ENCODE results near the gene ENDOU.
A peak's percentile ranks its signal among the peaks of the same experiment; 100 is the strongest.

The ENDOU gene

DNA sequence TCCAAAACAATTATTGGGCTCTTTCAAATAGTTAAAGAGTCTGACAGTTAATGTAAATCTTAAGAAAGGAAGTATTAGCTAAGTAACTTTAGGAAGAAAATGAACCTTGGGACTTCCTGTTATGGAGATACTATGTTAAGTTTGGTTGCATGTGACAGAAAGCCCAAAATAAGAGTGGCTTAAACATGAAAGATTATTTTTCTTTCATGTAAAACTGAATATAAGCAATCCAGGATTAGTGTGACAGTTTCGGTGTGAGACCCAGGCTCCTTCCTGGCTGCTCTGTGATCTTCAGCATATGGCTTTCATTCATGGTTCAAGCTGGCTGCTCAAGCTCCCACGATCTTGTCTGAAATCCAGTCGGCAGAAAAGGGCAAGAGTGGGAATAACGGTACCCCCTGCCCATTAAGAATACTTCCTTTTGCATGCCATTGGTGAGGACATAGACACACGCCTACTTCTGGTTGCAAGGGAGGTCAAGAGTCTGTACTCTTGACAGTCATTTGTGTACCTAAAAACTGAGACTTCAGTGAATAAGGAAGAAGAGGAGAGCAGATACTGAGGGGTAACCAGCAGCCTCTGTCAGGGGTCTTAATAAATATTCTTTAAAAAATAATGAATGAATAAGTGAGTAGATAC is 17.3 kb downstream of the ENDOU start:
- no peak for DNase-seq (ENCODE audit: low read depth)
- no peak overlapping the region for H3K4me3 ChIP-seq (ENCODE audit: low read depth, low read length)
- TF ChIP-seq, protein P1, sequence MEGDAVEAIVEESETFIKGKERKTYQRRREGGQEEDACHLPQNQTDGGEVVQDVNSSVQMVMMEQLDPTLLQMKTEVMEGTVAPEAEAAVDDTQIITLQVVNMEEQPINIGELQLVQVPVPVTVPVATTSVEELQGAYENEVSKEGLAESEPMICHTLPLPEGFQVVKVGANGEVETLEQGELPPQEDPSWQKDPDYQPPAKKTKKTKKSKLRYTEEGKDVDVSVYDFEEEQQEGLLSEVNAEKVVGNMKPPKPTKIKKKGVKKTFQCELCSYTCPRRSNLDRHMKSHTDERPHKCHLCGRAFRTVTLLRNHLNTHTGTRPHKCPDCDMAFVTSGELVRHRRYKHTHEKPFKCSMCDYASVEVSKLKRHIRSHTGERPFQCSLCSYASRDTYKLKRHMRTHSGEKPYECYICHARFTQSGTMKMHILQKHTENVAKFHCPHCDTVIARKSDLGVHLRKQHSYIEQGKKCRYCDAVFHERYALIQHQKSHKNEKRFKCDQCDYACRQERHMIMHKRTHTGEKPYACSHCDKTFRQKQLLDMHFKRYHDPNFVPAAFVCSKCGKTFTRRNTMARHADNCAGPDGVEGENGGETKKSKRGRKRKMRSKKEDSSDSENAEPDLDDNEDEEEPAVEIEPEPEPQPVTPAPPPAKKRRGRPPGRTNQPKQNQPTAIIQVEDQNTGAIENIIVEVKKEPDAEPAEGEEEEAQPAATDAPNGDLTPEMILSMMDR (IDR thresholded peaks at IDR 0.05; ENCODE audit: control insufficient read depth, extremely low read depth, insufficient read depth) = no peak

DNA sequence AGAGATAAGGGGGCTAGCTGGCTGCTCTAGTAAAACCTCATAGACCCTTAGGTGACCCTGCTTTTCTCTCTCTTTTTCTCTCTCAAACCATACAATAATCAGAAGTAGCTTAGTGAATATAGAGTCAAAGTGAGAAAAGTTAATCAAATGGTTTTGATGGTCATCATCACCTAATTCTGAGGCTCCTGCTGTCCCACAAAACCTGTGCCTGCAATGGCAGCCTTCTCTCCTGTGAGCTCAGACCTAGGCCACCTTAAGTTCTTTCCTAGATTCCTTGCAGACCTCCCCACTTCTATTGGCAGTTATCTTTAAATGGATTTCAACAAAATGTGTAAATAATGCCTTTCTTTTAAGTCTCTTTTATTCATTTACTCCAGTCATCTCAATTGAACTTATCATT is 17.9 kb downstream of the ENDOU start:
- TF ChIP-seq, protein P1 (IDR thresholded peaks at IDR 0.05; ENCODE audit: control insufficient read depth, extremely low read depth, insufficient read depth) = no peak
- no peak for DNase-seq (ENCODE audit: low read depth)
- H3K4me3 ChIP-seq (ENCODE audit: low read depth, low read length) = no peak overlapping the region; the same call in 1 of the 2 replicates

DNA sequence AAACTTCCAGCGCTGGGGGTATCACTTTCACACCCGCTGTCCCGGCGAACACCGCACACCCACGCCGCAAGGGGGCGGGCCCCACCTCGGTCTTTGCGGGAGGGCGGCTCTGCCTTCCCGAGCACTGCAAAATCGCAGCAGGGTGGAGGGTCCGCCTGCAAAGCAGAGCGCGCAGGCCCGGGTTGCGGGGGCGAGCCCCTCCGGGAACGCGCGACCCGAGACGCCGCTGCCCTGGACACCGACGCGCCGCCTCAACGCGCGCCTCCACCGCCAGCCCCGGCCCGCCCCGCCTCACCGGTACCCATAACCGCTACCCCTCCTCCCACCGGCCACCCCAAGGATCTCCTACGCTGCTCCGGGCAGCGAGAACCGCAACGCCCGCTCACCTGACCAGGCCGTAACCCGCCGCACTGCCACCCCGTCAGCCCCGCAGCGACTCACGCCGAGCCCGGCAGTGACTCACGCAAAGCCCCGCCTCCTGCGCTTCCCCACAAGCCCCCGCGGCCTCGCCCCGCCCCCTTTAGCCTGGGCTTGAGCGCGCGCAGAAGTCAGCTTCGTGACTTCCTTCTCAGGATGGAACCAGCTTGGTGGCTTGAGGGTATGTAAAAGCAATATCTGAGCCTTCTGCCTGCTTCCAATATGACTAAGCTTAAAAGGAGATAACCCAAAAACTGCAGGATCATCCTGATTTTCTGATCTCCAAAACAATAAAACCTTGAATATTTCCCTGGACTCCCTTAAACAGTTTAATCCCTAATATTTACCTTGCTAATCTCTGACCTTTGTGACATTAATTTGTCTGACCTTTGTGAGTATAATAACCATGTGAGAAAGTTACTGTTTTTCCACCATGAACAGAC is 19.5 kb downstream of the ENDOU start, which contains the start of gene RPAP3:
Gene RPAP3 (minus strand): TSS at position 465 of the 860 bp plus-strand sequence. CDS start 3,190 bp downstream, outside the sequence.
- peak; percentile 80 for DNase-seq (ENCODE audit: low read depth)
- TF ChIP-seq, protein P1 (IDR thresholded peaks at IDR 0.05; ENCODE audit: control insufficient read depth, extremely low read depth, insufficient read depth) = peak; percentile 57
- peak within 1 kb of the TSS; percentile 62 for H3K4me3 ChIP-seq (ENCODE audit: low read depth, low read length)

DNA sequence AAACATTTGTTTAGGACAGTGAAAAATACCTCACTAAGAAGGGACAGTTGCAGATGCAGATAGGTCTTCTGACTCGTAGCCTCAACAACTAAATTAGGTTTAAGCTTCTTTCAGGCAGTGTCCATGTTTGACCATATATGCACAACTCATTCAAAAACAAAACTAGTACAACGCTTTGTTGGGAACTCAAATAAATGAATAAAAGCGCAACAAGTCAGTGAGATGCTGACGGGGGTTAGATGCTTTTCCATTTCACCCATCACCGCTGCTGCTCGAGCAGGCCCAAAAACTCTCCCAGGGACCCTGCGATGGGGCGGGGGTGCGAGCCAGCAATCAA is 20.1 kb downstream of the ENDOU start:
- peak overlapping the region; percentile 62 for H3K4me3 ChIP-seq (ENCODE audit: low read depth, low read length)
- TF ChIP-seq, protein P1 (IDR thresholded peaks at IDR 0.05; ENCODE audit: control insufficient read depth, extremely low read depth, insufficient read depth) = no peak
- DNase-seq (ENCODE audit: low read depth) = no peak

DNA sequence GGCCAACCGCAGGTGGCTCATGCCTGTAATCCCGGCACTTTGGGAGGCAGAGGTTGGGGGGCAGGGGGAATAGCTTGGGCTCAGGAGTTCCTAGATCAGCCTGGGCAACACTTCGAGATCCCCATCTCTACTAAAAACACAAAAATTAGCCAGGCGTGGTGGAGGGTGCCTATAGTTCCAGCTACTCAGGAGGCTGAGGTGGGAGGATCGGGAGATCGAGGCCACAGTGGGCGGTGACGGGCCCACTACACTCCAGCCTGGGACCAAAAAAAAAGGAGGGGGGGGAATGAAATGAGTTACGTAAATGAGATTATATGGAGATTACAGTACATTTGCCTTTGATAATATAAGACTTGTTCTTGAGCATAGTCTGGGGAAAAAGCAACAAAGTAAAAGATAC is 20.6 kb downstream of the ENDOU start:
- no peak for DNase-seq (ENCODE audit: low read depth)
- peak overlapping the region; percentile 62 for H3K4me3 ChIP-seq (ENCODE audit: low read depth, low read length)
- TF ChIP-seq, protein P1 (IDR thresholded peaks at IDR 0.05; ENCODE audit: control insufficient read depth, extremely low read depth, insufficient read depth) = no peak

DNA sequence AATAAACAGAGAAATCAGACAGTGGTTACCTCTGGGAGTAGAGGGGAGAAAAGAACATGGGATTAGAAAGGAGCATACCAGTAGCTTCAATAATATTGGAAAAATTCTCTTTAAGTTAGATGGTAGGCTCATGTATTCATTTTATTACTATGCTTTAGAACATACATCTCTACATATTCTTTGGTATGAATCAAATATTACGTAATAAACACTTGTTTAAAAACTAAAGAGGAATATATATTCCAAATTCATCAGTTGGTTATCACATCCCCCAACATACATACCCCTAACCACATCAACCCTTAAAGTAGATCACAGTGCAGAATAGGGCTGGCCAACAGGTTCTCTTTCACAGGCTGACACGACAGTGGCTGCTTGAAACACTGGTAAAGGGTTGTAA is 25.0 kb downstream of the ENDOU start:
- no peak overlapping the region for H3K4me3 ChIP-seq (ENCODE audit: low read depth, low read length)
- TF ChIP-seq, protein P1 (IDR thresholded peaks at IDR 0.05; ENCODE audit: control insufficient read depth, extremely low read depth, insufficient read depth) = no peak
- no peak for DNase-seq (ENCODE audit: low read depth)
